ENCODE measurements around the gene FGF14.

DNA sequence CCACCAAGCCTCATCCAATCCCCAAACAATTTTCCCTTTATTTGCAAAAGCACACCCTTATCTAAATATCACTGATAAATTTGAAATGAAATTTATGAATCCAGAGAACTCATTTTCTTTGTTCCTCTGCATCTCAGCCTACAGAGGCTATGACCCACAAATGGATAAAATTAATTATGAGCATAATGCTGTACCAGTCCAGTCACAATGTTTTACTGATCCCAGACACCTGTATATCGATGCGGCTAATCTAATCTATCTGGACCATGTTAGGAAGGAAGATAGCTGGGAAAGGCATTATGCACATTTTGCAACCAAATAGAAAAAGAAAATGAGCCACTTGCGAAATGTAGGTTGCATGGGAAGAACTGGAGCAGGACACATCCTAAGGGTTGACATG lies 150.0 kb downstream of the FGF14 start:
- TF ChIP-seq, protein P1, sequence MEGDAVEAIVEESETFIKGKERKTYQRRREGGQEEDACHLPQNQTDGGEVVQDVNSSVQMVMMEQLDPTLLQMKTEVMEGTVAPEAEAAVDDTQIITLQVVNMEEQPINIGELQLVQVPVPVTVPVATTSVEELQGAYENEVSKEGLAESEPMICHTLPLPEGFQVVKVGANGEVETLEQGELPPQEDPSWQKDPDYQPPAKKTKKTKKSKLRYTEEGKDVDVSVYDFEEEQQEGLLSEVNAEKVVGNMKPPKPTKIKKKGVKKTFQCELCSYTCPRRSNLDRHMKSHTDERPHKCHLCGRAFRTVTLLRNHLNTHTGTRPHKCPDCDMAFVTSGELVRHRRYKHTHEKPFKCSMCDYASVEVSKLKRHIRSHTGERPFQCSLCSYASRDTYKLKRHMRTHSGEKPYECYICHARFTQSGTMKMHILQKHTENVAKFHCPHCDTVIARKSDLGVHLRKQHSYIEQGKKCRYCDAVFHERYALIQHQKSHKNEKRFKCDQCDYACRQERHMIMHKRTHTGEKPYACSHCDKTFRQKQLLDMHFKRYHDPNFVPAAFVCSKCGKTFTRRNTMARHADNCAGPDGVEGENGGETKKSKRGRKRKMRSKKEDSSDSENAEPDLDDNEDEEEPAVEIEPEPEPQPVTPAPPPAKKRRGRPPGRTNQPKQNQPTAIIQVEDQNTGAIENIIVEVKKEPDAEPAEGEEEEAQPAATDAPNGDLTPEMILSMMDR (IDR thresholded peaks at IDR 0.05; ENCODE audit: low read depth, low read length): no peak
- no peak for TF ChIP-seq EZH2phosphoT487 (IDR thresholded peaks at IDR 0.05; ENCODE audit: low read depth)
